GM18909 (cell line): ENCODE results near the gene ZBTB24.

Source experiments
- ATAC-seq: cut with Tn5 transposase; IDR thresholded peaks from one replicate; pipeline ENCODE4 v1.9.1; 2021; ENCODE audit warnings: mild to moderate bottlenecking; ENCODE audit not compliant: unreplicated experiment, poor library complexity

The ZBTB24 gene

GRCh38 chr6:109453594-109454495, 29.2 kb downstream of the ZBTB24 start:
- ATAC-seq, result no peak

- no peak for ATAC-seq
Observed at GRCh38 chr6:109453156-109453555, 29.9 kb downstream of the ZBTB24 start.

- no peak for ATAC-seq
Observed at GRCh38 chr6:109452181-109452580, 30.8 kb downstream of the ZBTB24 start.

GRCh38 chr6:109451376-109451775, 31.6 kb downstream of the ZBTB24 start:
- no peak for ATAC-seq

- ATAC-seq, result no peak
Observed at GRCh38 chr6:109450801-109451200, 32.2 kb downstream of the ZBTB24 start.

GRCh38 chr6:109449795-109450673, 33.0 kb downstream of the ZBTB24 start:
- ATAC-seq, result no peak

GRCh38 chr6:109449064-109449794, 33.8 kb downstream of the ZBTB24 start:
- ATAC-seq, result no peak

GRCh38 chr6:109448615-109449014, 34.4 kb downstream of the ZBTB24 start:
- no peak for ATAC-seq

- no peak for ATAC-seq
Observed at GRCh38 chr6:109447878-109448555, 35.0 kb downstream of the ZBTB24 start.

- ATAC-seq, result no peak
Observed at GRCh38 chr6:109447087-109447486, 35.9 kb downstream of the ZBTB24 start.

- no peak for ATAC-seq
Observed at GRCh38 chr6:109446541-109446940, 36.5 kb downstream of the ZBTB24 start.

GRCh38 chr6:109446072-109446471, 36.9 kb downstream of the ZBTB24 start:
- no peak for ATAC-seq

GRCh38 chr6:109445382-109445781, 37.6 kb downstream of the ZBTB24 start:
- ATAC-seq, result no peak

- no peak for ATAC-seq
Observed at GRCh38 chr6:109443425-109443950, 39.5 kb downstream of the ZBTB24 start.

- no peak for ATAC-seq
Observed at GRCh38 chr6:109442393-109442924, 40.6 kb downstream of the ZBTB24 start.

- ATAC-seq, result peak; percentile 19
Observed at GRCh38 chr6:109441069-109441816, 41.8 kb downstream of the ZBTB24 start.

- peak; percentile 90 for ATAC-seq
Observed at GRCh38 chr6:109440331-109441068, 42.5 kb downstream of the ZBTB24 start, which contains the start of the genes PPIL6 and SMPD2. Gene PPIL6 (minus strand): TSS chr6:109440628. CDS start chr6:109440590, 38 bp downstream. Gene SMPD2 (plus strand): TSS chr6:109440724. CDS start chr6:109441122, 398 bp downstream.

GRCh38 chr6:109436041-109436440, 47.0 kb downstream of the ZBTB24 start:
- no peak for ATAC-seq
